Activated CD8-positive, alpha-beta T cell treated with anti-CD3 and anti-CD28 coated beads, Interleukin-2, amount 10 ng/mL, durations not matched to agents 7 days and 5 days (primary cell): ENCODE measurements around the gene TRIM62. TPM values are rescaled to one million over a fixed set of nuclear protein-coding genes. Genes with fewer than 3 reads are reported as not detected.
"Not testable (repeated sequence)": the region's sequence is repeated elsewhere in the genome, so short reads cannot be mapped to it uniquely, and the experiment has no call there.

ENCODE experiments used
- ATAC-seq: fragments of 150-1000 bp; cut with Tn5 transposase; one replicate; pipeline ENCODE4 v1.10.0; 2021; ENCODE audit warnings: moderate library complexity
- CTCF ChIA-PET: fragments of 350-600 bp; sonication (Branson Sonifier 250); formaldehyde crosslinking; loops from one replicate; lab custom pipeline; 2021; ENCODE audit warnings: antibody characterized with exemption; lab: Charles Lee
- POLR2A ChIA-PET: fragments of 350-600 bp; sonication (Branson Sonifier 250); formaldehyde crosslinking; loops from one replicate; lab custom pipeline; 2021; ENCODE audit warnings: antibody characterized with exemption; lab: Charles Lee
- DNase-seq: peaks from one replicate; pipeline ENCODE4 v3.0.0-alpha.2; 2020
- H3K27ac Mint-ChIP-seq: one replicate; pipeline ENCODE4 v1.8.0; 2021; ENCODE audit warnings: mild to moderate bottlenecking, mixed read lengths
- H3K27me3 Mint-ChIP-seq: one replicate; pipeline ENCODE4 v1.8.0; 2021; ENCODE audit warnings: low read depth, mixed read lengths
- H3K36me3 Mint-ChIP-seq: one replicate; pipeline ENCODE4 v1.8.0; 2021; ENCODE audit warnings: low read depth, mixed read lengths
- H3K4me1 Mint-ChIP-seq: one replicate; pipeline ENCODE4 v1.8.0; 2021; ENCODE audit warnings: low read depth, mixed read lengths
- H3K4me3 Mint-ChIP-seq: one replicate; pipeline ENCODE4 v1.8.0; 2021; ENCODE audit warnings: mild to moderate bottlenecking, mixed read lengths
- H3K9me3 Mint-ChIP-seq: one replicate; pipeline ENCODE4 v1.8.0; 2022; ENCODE audit warnings: mixed read lengths; ENCODE audit not compliant: insufficient read depth
- total RNA-seq, 2 experiments: library from RNA; stranded (reverse); gene quantifications; one replicate each; pipeline ENCODE4 v1.2.3, GENCODE V29; 2021

The TRIM62 gene
- total RNA-seq, 2 experiments from 2014 or later = 9.7 to 10.0 TPM

- DNase-seq (no peak), ATAC-seq (no peak)
- Mint-ChIP-seq H3K36me3 (peaks cover 24% of the 10 kb centered on the region), H3K27me3 (no peaks in the 10 kb centered on the region), H3K4me3 (peak overlapping the region; percentile 95), H3K9me3 (no peaks in the 10 kb centered on the region), H3K27ac (peak overlapping the region; percentile 65), H3K4me1 (peaks cover 51% of the 10 kb centered on the region)
- CTCF ChIA-PET = interaction anchor here (1.2 kb wide), 1 partner anchor 9 kb away, joined by 3 read pairs; no protein-coding TSS in a partner anchor
- POLR2A ChIA-PET = no interaction called here
Measured at GRCh38 chr1:33128781-33129180, 53.1 kb downstream of the TRIM62 start.

GRCh38 chr1:33127001-33127823 lies 54.6 kb downstream of the TRIM62 start:
- H3K9me3 Mint-ChIP-seq = no peaks in the 10 kb centered on the region

DNA sequence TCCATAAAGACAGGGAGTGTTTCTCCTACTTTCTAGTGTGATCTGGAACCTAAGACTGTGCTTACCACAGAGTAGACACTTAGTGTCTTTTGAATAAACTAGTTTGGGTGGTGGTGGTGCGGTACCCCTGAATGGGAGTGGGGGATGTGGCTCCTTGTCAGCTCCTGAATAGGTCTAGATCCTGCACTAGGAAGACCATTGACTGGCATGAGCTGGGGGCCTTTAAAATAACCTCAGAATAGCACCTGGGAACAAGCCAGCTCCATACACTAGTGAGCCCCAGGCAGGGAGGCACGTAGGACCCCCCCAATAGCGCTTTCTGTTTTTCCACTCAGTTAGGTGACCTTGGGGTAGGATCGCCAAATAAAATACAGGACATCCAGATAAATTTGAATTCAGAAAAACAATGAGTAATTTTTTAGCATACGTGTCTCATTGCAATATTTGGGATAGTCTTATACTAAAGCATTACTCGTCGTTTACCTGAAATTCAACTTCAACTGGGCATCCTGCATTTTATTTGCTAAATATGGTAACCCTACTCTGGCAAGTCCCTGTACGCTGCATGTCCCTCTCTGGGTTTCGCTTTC lies 55.3 kb downstream of the TRIM62 start:
- POLR2A ChIA-PET = interaction anchor here (0.7 to 2.4 kb wide), 22 partner anchors 8 to 260 kb away, joined by 3 to 14 read pairs (median 4); partner anchors contain the start of genes RNF19B and TRIM62
- peaks cover 24% of the 10 kb centered on the region for H3K36me3 Mint-ChIP-seq
- no peaks in the 10 kb centered on the region for H3K27me3 Mint-ChIP-seq
- H3K4me3 Mint-ChIP-seq = peak overlapping the region; percentile 95
- DNase-seq (peak; percentile 7), ATAC-seq (no peak)
- CTCF ChIA-PET = interaction anchor here (0.7 to 3.7 kb wide), 48 partner anchors 9 to 472 kb away, joined by 3 to 79 read pairs (median 5); partner anchors contain the start of genes AZIN2, RNF19B, TRIM62 and ZSCAN20
- peak overlapping the region; percentile 96 for H3K27ac Mint-ChIP-seq
- no peaks in the 10 kb centered on the region for H3K9me3 Mint-ChIP-seq
- peaks cover 48% of the 10 kb centered on the region for H3K4me1 Mint-ChIP-seq

More at GRCh38 chr1:33127001-33127823, 54.6 kb downstream of the TRIM62 start:
- peak overlapping the region; percentile 95 for H3K4me3 Mint-ChIP-seq
- H3K36me3 Mint-ChIP-seq = peaks cover 24% of the 10 kb centered on the region
- ChIA-PET POLR2A (interaction anchor here (0.6 to 2.4 kb wide), 24 partner anchors 8 to 260 kb away, joined by 3 to 14 read pairs (median 4); partner anchors contain the start of genes RNF19B and TRIM62), CTCF (interaction anchor here (0.6 to 3.7 kb wide), 54 partner anchors 8 to 473 kb away, joined by 3 to 79 read pairs (median 4); partner anchors contain the start of genes AZIN2, RNF19B, TRIM62 and ZSCAN20)
- peak overlapping the region; percentile 96 for H3K27ac Mint-ChIP-seq
- ATAC-seq = peak; percentile 98
- DNase-seq = peak; percentile 100
- no peaks in the 10 kb centered on the region for H3K27me3 Mint-ChIP-seq
- peaks cover 49% of the 10 kb centered on the region for H3K4me1 Mint-ChIP-seq

GRCh38 chr1:33124647-33125046 lies 57.2 kb downstream of the TRIM62 start:
- H3K9me3 Mint-ChIP-seq, POLR2A ChIA-PET, H3K27ac Mint-ChIP-seq, H3K27me3 Mint-ChIP-seq, H3K4me3 Mint-ChIP-seq, ATAC-seq: not testable (repeated sequence)
- peak; percentile 13 for DNase-seq
- Mint-ChIP-seq H3K36me3 (peaks cover 22% of the 10 kb centered on the region), H3K4me1 (peaks cover 34% of the 10 kb centered on the region)
- CTCF ChIA-PET = interaction anchor here (3.7 kb wide), 1 partner anchor 29 kb away, joined by 79 read pairs; no protein-coding TSS in a partner anchor

GRCh38 chr1:33123266-33123665 lies 58.6 kb downstream of the TRIM62 start:
- ATAC-seq (no peak), DNase-seq (no peak)
- peak overlapping the region; percentile 25 for H3K27ac Mint-ChIP-seq
- H3K9me3 Mint-ChIP-seq = no peaks in the 10 kb centered on the region
- ChIA-PET CTCF (interaction anchor here (1.1 kb wide), 1 partner anchor 347 kb away, joined by 4 read pairs; no protein-coding TSS in a partner anchor), POLR2A (no interaction called here)
- H3K4me3 Mint-ChIP-seq = no peak overlapping the region
- H3K27me3 Mint-ChIP-seq = no peaks in the 10 kb centered on the region
- H3K4me1 Mint-ChIP-seq = peaks cover 21% of the 10 kb centered on the region
- H3K36me3 Mint-ChIP-seq = peaks cover 22% of the 10 kb centered on the region

DNA sequence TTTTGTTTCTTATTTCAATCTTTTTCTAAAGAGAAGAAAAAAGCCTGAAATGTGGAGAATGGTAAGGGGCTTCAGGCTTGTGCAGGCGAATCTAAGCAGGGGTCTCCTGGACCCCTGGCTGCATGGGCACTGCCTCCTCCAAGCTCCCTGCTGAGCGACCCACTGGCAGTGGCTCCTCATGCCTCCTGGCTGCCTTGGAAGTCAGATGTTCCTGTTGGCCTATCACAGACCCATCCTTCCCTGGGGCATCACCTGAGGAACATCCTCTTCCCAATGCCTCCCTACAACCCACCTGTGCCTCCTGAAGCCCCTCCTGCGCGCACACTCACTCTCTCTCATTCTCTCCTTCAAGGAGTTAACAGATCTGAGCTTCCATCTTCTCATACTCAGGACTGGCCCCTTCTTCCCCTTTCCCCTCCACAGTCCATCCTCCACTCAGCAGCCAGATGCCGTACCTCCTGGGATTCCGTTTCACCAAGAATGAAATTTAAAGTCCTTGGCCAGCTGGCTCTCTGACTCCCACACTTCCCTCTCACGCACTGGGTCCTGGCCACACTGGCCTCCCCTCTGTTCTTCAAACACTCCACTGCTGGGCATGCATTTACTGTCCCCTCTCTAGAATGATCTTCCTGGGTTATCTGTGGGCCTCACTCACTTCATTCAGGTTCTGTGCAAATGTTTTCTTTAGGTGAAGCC lies 59.2 kb downstream of the TRIM62 start:
- ChIA-PET CTCF (no interaction called here), POLR2A (no interaction called here)
- H3K27ac Mint-ChIP-seq = no peak overlapping the region
- no peaks in the 10 kb centered on the region for H3K27me3 Mint-ChIP-seq
- peaks cover 19% of the 10 kb centered on the region for H3K4me1 Mint-ChIP-seq
- H3K4me3 Mint-ChIP-seq = no peak overlapping the region
- H3K9me3 Mint-ChIP-seq = no peaks in the 10 kb centered on the region
- H3K36me3 Mint-ChIP-seq = peaks cover 22% of the 10 kb centered on the region
- DNase-seq = peak; percentile 17
- ATAC-seq = no peak

DNA sequence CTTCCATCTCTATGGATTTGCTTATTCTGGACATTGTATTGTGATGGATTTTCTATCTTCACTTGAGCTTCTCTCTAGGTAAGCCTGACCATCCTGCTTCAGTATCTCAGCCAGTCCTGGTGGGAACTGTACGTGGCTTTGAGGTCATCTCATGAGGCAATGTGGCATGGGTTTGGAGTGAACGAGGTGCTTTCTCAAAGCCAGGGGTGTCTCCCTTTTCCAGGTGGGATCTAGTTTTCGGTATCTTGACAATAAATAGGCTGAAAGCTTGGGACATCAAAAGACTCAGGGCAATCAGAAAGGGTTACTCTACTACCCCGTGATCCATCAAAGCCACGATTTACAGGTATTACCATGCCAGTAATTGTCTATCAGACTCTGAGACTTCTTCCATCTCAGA lies 60.1 kb downstream of the TRIM62 start:
- no peaks in the 10 kb centered on the region for H3K27me3 Mint-ChIP-seq
- H3K4me3 Mint-ChIP-seq = no peak overlapping the region
- no peak overlapping the region for H3K27ac Mint-ChIP-seq
- ChIA-PET CTCF (interaction anchor here (1.9 kb wide), 1 partner anchor 26 kb away, joined by 7 read pairs; no protein-coding TSS in a partner anchor), POLR2A (no interaction called here)
- peaks cover 19% of the 10 kb centered on the region for H3K4me1 Mint-ChIP-seq
- DNase-seq (peak; percentile 15), ATAC-seq (no peak)
- H3K9me3 Mint-ChIP-seq = no peaks in the 10 kb centered on the region
- peaks cover 19% of the 10 kb centered on the region for H3K36me3 Mint-ChIP-seq

DNA sequence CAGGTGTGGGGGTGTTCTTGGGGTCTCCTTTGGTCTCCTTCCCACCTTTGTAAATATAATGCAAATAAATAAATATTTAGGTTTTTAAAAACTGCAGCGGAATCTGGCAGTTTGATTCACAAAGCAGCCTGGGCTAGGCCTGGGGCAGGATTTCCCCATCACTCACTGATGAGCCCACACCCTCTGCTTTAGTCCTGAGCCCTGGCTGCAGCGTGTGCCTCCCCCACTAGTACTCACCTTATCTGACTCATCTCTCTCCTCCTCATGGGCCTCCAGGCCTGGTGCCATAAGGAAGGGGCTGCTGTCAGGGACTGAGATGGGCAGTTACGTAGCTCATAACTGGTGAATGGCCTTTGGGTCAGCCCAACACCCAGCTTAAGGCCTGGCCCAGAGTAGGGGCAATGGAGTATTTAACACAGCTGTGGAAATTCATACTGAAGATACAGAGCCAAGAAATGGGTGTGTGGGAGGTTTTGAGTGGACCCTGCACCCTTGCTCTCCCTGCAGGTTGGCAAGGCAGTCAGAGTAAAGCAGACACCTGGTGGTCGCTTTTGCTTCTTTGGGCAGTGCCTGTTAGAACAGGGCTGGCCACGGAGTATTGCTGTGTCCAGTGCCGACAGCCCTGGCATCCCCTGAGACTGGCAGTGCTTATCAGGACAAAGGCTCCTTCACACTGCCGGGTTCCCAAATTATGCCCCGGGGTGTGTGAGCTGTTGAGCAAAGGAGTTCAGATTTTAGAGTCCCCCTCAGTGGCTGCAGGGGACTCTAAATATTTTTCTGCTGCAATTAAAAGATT lies 61.2 kb downstream of the TRIM62 start:
- H3K27ac Mint-ChIP-seq = no peak overlapping the region
- no peaks in the 10 kb centered on the region for H3K9me3 Mint-ChIP-seq
- H3K4me1 Mint-ChIP-seq = peaks cover 11% of the 10 kb centered on the region
- POLR2A ChIA-PET = no interaction called here
- no peaks in the 10 kb centered on the region for H3K27me3 Mint-ChIP-seq
- ATAC-seq = no peak
- H3K4me3 Mint-ChIP-seq = no peak overlapping the region
- peak; percentile 17 for DNase-seq
- CTCF ChIA-PET = interaction anchor here (1.9 kb wide), 1 partner anchor 25 kb away, joined by 7 read pairs; no protein-coding TSS in a partner anchor
- H3K36me3 Mint-ChIP-seq = peaks cover 13% of the 10 kb centered on the region

DNA sequence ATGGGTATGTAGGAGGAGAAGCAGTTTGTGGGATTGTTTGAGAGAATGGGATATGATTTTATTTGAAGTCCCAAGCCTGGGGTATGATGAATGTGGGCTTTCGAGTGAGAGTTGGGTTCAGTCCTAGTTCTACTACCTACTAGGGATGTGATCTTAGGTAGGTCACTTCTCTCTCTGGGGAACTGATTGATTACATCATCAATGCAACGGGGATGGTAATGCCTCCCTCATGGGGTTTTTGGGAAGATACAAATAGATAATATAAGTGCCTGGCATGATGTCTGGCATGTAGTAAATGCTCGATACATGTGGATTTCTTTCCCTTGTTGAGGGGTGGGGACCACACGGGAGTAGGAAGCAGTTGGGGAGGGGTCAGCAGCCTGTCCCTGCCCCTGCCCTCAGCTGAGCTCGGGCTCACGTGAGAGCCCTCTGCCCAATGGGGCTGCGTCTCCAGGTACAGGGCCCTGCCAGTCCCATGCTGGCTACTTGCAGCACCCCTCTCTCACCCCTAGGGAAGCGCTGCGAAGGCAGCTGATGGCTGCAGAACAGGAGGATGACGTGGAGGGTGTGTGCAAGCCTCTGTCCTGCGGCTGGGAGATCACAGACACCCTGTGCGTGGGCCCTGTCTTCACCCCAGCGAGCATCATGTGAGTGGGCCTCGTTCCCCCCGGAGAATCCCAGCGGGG lies 62.2 kb downstream of the TRIM62 start:
- Mint-ChIP-seq H3K36me3 (peaks cover 3% of the 10 kb centered on the region), H3K27me3 (no peaks in the 10 kb centered on the region), H3K4me3 (no peak overlapping the region), H3K9me3 (no peaks in the 10 kb centered on the region), H3K4me1 (peaks cover 5% of the 10 kb centered on the region), H3K27ac (peak overlapping the region; percentile 21)
- DNase-seq (no peak), ATAC-seq (no peak)
- CTCF ChIA-PET = interaction anchor here (0.7 kb wide), 1 partner anchor 19 kb away, joined by 4 read pairs; no protein-coding TSS in a partner anchor
- POLR2A ChIA-PET = interaction anchor here (1.5 kb wide), 1 partner anchor 7 kb away, joined by 6 read pairs; no protein-coding TSS in a partner anchor

DNA sequence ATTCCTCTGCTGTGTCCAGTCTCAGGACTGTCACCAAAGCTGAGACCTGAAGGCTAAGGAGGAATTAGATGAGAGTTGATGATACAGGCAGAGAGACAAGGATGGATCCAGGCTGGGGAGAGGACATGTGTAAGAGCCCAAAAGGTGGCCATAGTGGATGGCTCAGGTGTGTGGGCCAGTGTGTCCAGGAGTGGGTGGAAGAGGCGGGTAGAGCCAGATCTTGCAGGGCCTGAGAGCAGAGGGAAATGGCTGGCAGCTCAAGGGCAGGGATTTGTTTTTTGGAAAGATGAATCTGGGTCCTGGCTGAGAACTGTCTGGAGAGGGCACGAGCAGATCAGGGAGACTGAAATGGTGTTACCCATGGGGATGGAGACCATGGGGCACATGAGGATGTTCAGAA lies 62.8 kb downstream of the TRIM62 start:
- H3K4me1 Mint-ChIP-seq = peaks cover 5% of the 10 kb centered on the region
- peak overlapping the region; percentile 14 for H3K27ac Mint-ChIP-seq

More for the DNA sequence above, 62.8 kb downstream of the TRIM62 start:
- no peak for ATAC-seq
- no peaks in the 10 kb centered on the region for H3K36me3 Mint-ChIP-seq
- ChIA-PET POLR2A (interaction anchor here (1.5 kb wide), 1 partner anchor 8 kb away, joined by 6 read pairs; no protein-coding TSS in a partner anchor), CTCF (interaction anchor here (0.7 kb wide), 1 partner anchor 19 kb away, joined by 4 read pairs; no protein-coding TSS in a partner anchor)
- no peaks in the 10 kb centered on the region for H3K27me3 Mint-ChIP-seq
- H3K9me3 Mint-ChIP-seq = no peaks in the 10 kb centered on the region
- no peak overlapping the region for H3K4me3 Mint-ChIP-seq
- no peak for DNase-seq
